Measurements from ENCODE around the gene RBM47.

GRCh38 chr4:40515037-40515397 is 114.6 kb downstream of the RBM47 start:
- TF ChIP-seq CTCF (IDR thresholded peaks at IDR 0.05) (no peak), POLR2A (IDR thresholded peaks at IDR 0.05) (no peak), EP300 (IDR thresholded peaks at IDR 0.05) (no peak), POLR2AphosphoS5 (IDR thresholded peaks at IDR 0.05) (no peak)
